ENCODE results near the gene ACO1. TPM values are rescaled to one million over a fixed set of nuclear protein-coding genes. Genes with fewer than 3 reads are reported as not detected.

Gene ACO1
- total and polyA plus RNA-seq, 7 donors = 11.4 to 54.2 (median 37.2) TPM

- 88 to 93% methylated on average over 2 of the region's 2 CpGs for WGBS, 2 donors
- no peak for DNase-seq
- Histone ChIP-seq H3K4me1 (no peaks in the 10 kb centered on the region), H3K9me3 (no peaks in the 10 kb centered on the region), H3K4me3 (no peak overlapping the region), H3K36me3 (peaks cover 0 to 93% (median 12%) of the 10 kb centered on the region in 4 donors), H3K27ac (no peak overlapping the region), H3K27me3 (no peaks in the 10 kb centered on the region)
- intact Hi-C loops (cut with DNase I) = no loop called here
- no peak for TF ChIP-seq CTCF (IDR thresholded peaks at IDR 0.05)
- no peak for TF ChIP-seq POLR2AphosphoS5 (IDR thresholded peaks at IDR 0.05)
- TF ChIP-seq EP300 (IDR thresholded peaks at IDR 0.05) = no peak
- no peak for TF ChIP-seq POLR2A (IDR thresholded peaks at IDR 0.05)
These were observed 30.4 kb downstream of the ACO1 start for GRCh38 chr9:32414856-32415255.

- no peaks in the 10 kb centered on the region for H3K9me3 ChIP-seq
- peaks cover 16 to 99% (median 24%) of the 10 kb centered on the region in 4 donors for H3K36me3 ChIP-seq
- H3K4me3 ChIP-seq = no peak overlapping the region
- no peak for TF ChIP-seq EP300 (IDR thresholded peaks at IDR 0.05)
- no peak for TF ChIP-seq POLR2AphosphoS5 (IDR thresholded peaks at IDR 0.05)
- no peak for TF ChIP-seq CTCF (IDR thresholded peaks at IDR 0.05)
- TF ChIP-seq POLR2A (IDR thresholded peaks at IDR 0.05) = no peak
- H3K27ac ChIP-seq = no peak overlapping the region
- no peaks in the 10 kb centered on the region for H3K27me3 ChIP-seq
- no peak for DNase-seq
- WGBS, 2 donors = 94 to 98% methylated on average over 2 of the region's 2 CpGs
- no peaks in the 10 kb centered on the region for H3K4me1 ChIP-seq
- intact Hi-C loops (cut with DNase I) = no loop called here
These were observed 35.5 kb downstream of the ACO1 start for GRCh38 chr9:32419921-32420320.

- DNase-seq = no peak
- intact Hi-C loops (cut with DNase I) = no loop called here
- Histone ChIP-seq H3K4me3 (no peak overlapping the region), H3K9me3 (no peaks in the 10 kb centered on the region), H3K36me3 (peaks cover 23 to 99% (median 31%) of the 10 kb centered on the region in 4 donors), H3K27ac (no peak overlapping the region), H3K4me1 (no peaks in the 10 kb centered on the region), H3K27me3 (no peaks in the 10 kb centered on the region)
- WGBS, 2 donors = 79 to 88% methylated on average over 7 of the region's 7 CpGs
- TF ChIP-seq CTCF (IDR thresholded peaks at IDR 0.05) (no peak), POLR2A (IDR thresholded peaks at IDR 0.05) (no peak), POLR2AphosphoS5 (IDR thresholded peaks at IDR 0.05) (no peak), EP300 (IDR thresholded peaks at IDR 0.05) (no peak)
These were observed 37.9 kb downstream of the ACO1 start for GRCh38 chr9:32422237-32422806.

- TF ChIP-seq CTCF (IDR thresholded peaks at IDR 0.05) (no peak), POLR2A (IDR thresholded peaks at IDR 0.05) (no peak), EP300 (IDR thresholded peaks at IDR 0.05) (no peak), POLR2AphosphoS5 (IDR thresholded peaks at IDR 0.05) (no peak)
- 93 to 95% methylated on average over 4 of the region's 4 CpGs for WGBS, 2 donors
- DNase-seq = no peak
- intact Hi-C loops (cut with DNase I) = no loop called here
- H3K27ac ChIP-seq = no peak overlapping the region
- no peak overlapping the region for H3K4me3 ChIP-seq
- H3K36me3 ChIP-seq = peaks cover 18 to 99% (median 31%) of the 10 kb centered on the region in 4 donors
- H3K4me1 ChIP-seq = no peaks in the 10 kb centered on the region
- no peaks in the 10 kb centered on the region for H3K9me3 ChIP-seq
- H3K27me3 ChIP-seq = no peaks in the 10 kb centered on the region
These were observed 38.9 kb downstream of the ACO1 start for GRCh38 chr9:32423371-32423770.

GRCh38 chr9:32424616-32425015 is 40.2 kb downstream of the ACO1 start:
- Histone ChIP-seq H3K4me3 (no peak overlapping the region), H3K4me1 (no peaks in the 10 kb centered on the region), H3K36me3 (peaks cover 23 to 95% (median 29%) of the 10 kb centered on the region in 4 donors), H3K9me3 (no peaks in the 10 kb centered on the region), H3K27me3 (no peaks in the 10 kb centered on the region), H3K27ac (no peak overlapping the region)
- WGBS, 2 donors = 81% methylated on average over 6 of the region's 6 CpGs
- no peak for DNase-seq
- TF ChIP-seq POLR2AphosphoS5 (IDR thresholded peaks at IDR 0.05) (no peak), POLR2A (IDR thresholded peaks at IDR 0.05) (no peak)
- intact Hi-C loops (cut with DNase I) = no loop called here
